ENCODE results near the gene BNC2.

The BNC2 gene

DNA sequence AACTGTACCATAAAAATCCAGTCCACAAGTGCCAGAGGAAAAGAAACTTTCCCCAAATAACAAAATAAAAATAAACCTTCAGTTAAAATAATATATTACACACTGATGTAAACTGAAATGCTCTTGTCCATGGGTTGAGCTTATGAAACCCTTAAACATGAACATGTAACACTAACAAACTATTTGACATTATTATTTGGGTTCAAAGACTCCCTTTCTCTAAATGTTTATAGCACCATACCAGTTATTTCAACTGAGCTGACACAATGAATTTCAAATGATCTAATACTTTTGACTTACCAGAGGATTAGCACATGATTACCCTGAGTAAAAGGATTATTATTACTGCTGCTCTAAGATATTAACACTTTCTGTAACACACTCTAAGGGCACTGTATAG is 251.1 kb downstream of the BNC2 start:
- DNase-seq, result no peak
- Histone ChIP-seq H3K9ac (ENCODE audit: low read length) (no peak overlapping the region), H3K9me3 (replicated peaks; ENCODE audit: insufficient read depth, low read length) (no peaks in the 10 kb centered on the region), H3K4me2 (ENCODE audit: low read depth, low read length) (no peak overlapping the region), H3K27ac (ENCODE audit: low read length) (no peak overlapping the region), H2AFZ (ENCODE audit: low read length) (no peak overlapping the region), H3K27me3 (replicated peaks; ENCODE audit: insufficient read depth, low read length) (no peaks in the 10 kb centered on the region), H3K9me2 (replicated peaks; ENCODE audit: insufficient read depth, low read length) (no peaks in the 10 kb centered on the region), H3K4me3 (ENCODE audit: low read length) (no peak overlapping the region), H3F3A (ENCODE audit: insufficient read depth, low read length) (no peaks in the 10 kb centered on the region), H4K20me1 (ENCODE audit: insufficient read depth, low read length) (no peaks in the 10 kb centered on the region), H3K36me3 (replicated peaks; ENCODE audit: insufficient read depth, low read length) (no peaks in the 10 kb centered on the region), H3K79me2 (ENCODE audit: low read length) (no peaks in the 10 kb centered on the region), H3K4me1 (ENCODE audit: low read length) (no peaks in the 10 kb centered on the region)
- TF ChIP-seq EZH2 (optimal IDR thresholded peaks at IDR 0.05; ENCODE audit: low read depth, low read length) (no peak), EZH2phosphoT487 (IDR thresholded peaks at IDR 0.05; ENCODE audit: low read length) (no peak), CTCF (IDR thresholded peaks at IDR 0.05; ENCODE audit: low read length) (no peak)

DNA sequence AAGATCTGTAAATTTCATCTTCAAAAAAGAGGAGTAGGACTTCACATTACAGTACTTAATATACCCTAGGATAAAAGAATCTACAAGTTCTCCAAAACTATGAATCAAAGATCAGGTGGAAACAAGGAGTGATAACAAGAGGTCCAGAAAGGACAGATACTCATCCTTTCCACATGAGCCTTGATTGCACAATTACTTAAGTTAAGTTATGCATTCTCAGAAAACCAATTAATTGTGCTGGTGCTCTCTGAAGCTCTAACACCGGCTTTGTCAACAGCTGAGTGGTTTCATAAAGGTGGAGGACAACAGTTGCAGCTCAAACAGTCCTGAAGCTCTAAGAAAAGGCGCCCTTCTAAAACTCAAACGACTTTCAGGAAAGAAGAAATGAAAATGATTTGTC is 251.9 kb downstream of the BNC2 start:
- no peak overlapping the region for H3K4me3 ChIP-seq (ENCODE audit: low read length)
- H3K4me2 ChIP-seq (ENCODE audit: low read depth, low read length), result no peak overlapping the region
- H3K79me2 ChIP-seq (ENCODE audit: low read length), result no peaks in the 10 kb centered on the region
- H3K9ac ChIP-seq (ENCODE audit: low read length), result no peak overlapping the region
- H3K9me2 ChIP-seq (replicated peaks; ENCODE audit: insufficient read depth, low read length), result no peaks in the 10 kb centered on the region
- no peak for TF ChIP-seq CTCF (IDR thresholded peaks at IDR 0.05; ENCODE audit: low read length)
- no peak for TF ChIP-seq EZH2 (optimal IDR thresholded peaks at IDR 0.05; ENCODE audit: low read depth, low read length)
- no peaks in the 10 kb centered on the region for H3K9me3 ChIP-seq (replicated peaks; ENCODE audit: insufficient read depth, low read length)
- H3K4me1 ChIP-seq (ENCODE audit: low read length), result no peaks in the 10 kb centered on the region
- H3K27ac ChIP-seq (ENCODE audit: low read length), result no peak overlapping the region
- no peaks in the 10 kb centered on the region for H3K36me3 ChIP-seq (replicated peaks; ENCODE audit: insufficient read depth, low read length)
- H2AFZ ChIP-seq (ENCODE audit: low read length), result no peak overlapping the region
- DNase-seq, result no peak
- no peaks in the 10 kb centered on the region for H3F3A ChIP-seq (ENCODE audit: insufficient read depth, low read length)
- no peaks in the 10 kb centered on the region for H3K27me3 ChIP-seq (replicated peaks; ENCODE audit: insufficient read depth, low read length)
- H4K20me1 ChIP-seq (ENCODE audit: insufficient read depth, low read length), result no peaks in the 10 kb centered on the region

GRCh38 chr9:16616686-16617085 is 253.8 kb downstream of the BNC2 start:
- Histone ChIP-seq H3K4me1 (ENCODE audit: low read length) (no peaks in the 10 kb centered on the region), H3K4me2 (ENCODE audit: low read depth, low read length) (no peak overlapping the region), H3K27ac (ENCODE audit: low read length) (no peak overlapping the region), H3K79me2 (ENCODE audit: low read length) (no peaks in the 10 kb centered on the region), H3K27me3 (replicated peaks; ENCODE audit: insufficient read depth, low read length) (no peaks in the 10 kb centered on the region), H3K4me3 (ENCODE audit: low read length) (no peak overlapping the region), H3F3A (ENCODE audit: insufficient read depth, low read length) (no peaks in the 10 kb centered on the region), H2AFZ (ENCODE audit: low read length) (no peak overlapping the region), H4K20me1 (ENCODE audit: insufficient read depth, low read length) (no peaks in the 10 kb centered on the region), H3K9me3 (replicated peaks; ENCODE audit: insufficient read depth, low read length) (no peaks in the 10 kb centered on the region), H3K36me3 (replicated peaks; ENCODE audit: insufficient read depth, low read length) (no peaks in the 10 kb centered on the region), H3K9ac (ENCODE audit: low read length) (no peak overlapping the region), H3K9me2 (replicated peaks; ENCODE audit: insufficient read depth, low read length) (no peaks in the 10 kb centered on the region)
- TF ChIP-seq EZH2phosphoT487 (IDR thresholded peaks at IDR 0.05; ENCODE audit: low read length) (no peak), CTCF (IDR thresholded peaks at IDR 0.05; ENCODE audit: low read length) (no peak), EZH2 (optimal IDR thresholded peaks at IDR 0.05; ENCODE audit: low read depth, low read length) (no peak)
- DNase-seq, result no peak

All from MM.1S (cell line).